ENCODE measurements around the gene PJVK.

GRCh38 chr2:178449700-178450523 is 1.3 kb upstream of the PJVK start:
- no peak for TF ChIP-seq CTCF (IDR thresholded peaks at IDR 0.05)
- TF ChIP-seq ZFX (IDR thresholded peaks at IDR 0.05; ENCODE audit: borderline replicate concordance), result no peak

Measured in 22Rv1 (cell line).